Loucy (cell line): Measurements from ENCODE around the gene ZNF195.

Experiments used
- H2AFZ ChIP-seq: fragments of 200-600 bp; sonication (generic); 2 replicates; pipeline ENCODE4 v1.6.0; 2016; ENCODE audit warnings: antibody characterized with exemption, mild to moderate bottlenecking, low read length, moderate library complexity
- H3F3A ChIP-seq: fragments of 200-600 bp; 2 replicates; pipeline ENCODE4 v1.6.0; 2016; ENCODE audit warnings: antibody characterized with exemption, low read depth, mild to moderate bottlenecking
- H3K27me3 ChIP-seq: fragments of 200-600 bp; sonication (generic); 2 replicates; pipeline ENCODE4 v1.6.1; 2014; ENCODE audit warnings: low read length, mild to moderate bottlenecking; ENCODE audit not compliant: insufficient read depth, poor library complexity, severe bottlenecking
- H3K36me3 ChIP-seq: fragments of 200-600 bp; sonication (generic); 2 replicates; pipeline ENCODE4 v1.6.1; 2016; ENCODE audit warnings: low read length; ENCODE audit not compliant: insufficient read depth
- H3K4me1 ChIP-seq: fragments of 200-600 bp; sonication (generic); 2 replicates; pipeline ENCODE4 v1.5.1; 2014; ENCODE audit warnings: low read length, mild to moderate bottlenecking; ENCODE audit not compliant: insufficient read depth, poor library complexity, severe bottlenecking
- H3K4me2 ChIP-seq: fragments of 200-600 bp; sonication (generic); 2 replicates; pipeline ENCODE4 v1.6.0; 2014; ENCODE audit warnings: antibody characterized with exemption, low read length, low read depth, mild to moderate bottlenecking; ENCODE audit not compliant: poor library complexity, severe bottlenecking
- H3K4me3 ChIP-seq: fragments of 200-600 bp; sonication (generic); 2 replicates; pipeline ENCODE4 v1.5.1; 2014; ENCODE audit warnings: low read length, mild to moderate bottlenecking, mixed read lengths; ENCODE audit not compliant: poor library complexity, severe bottlenecking
- H3K79me2 ChIP-seq: fragments of 200-600 bp; sonication (generic); 2 replicates; pipeline ENCODE4 v1.6.1; 2014; ENCODE audit warnings: low read length; ENCODE audit not compliant: insufficient read depth
- H3K9ac ChIP-seq: fragments of 200-600 bp; sonication (generic); 2 replicates; pipeline ENCODE4 v1.6.0; 2014; ENCODE audit warnings: mild to moderate bottlenecking, low read depth, low read length, moderate library complexity; ENCODE audit not compliant: poor library complexity, severe bottlenecking
- H3K9me2 ChIP-seq: fragments of 200-600 bp; sonication (generic); replicated peaks from 2 replicates; pipeline ENCODE4 v1.6.1; 2016; ENCODE audit warnings: low read depth, low read length, mixed read lengths
- H3K9me3 ChIP-seq: fragments of 200-600 bp; sonication (generic); 2 replicates; pipeline ENCODE4 v1.6.1; 2014; ENCODE audit warnings: mild to moderate bottlenecking, antibody characterized with exemption, low read length, low read depth; ENCODE audit not compliant: insufficient read depth
- H4K20me1 ChIP-seq: fragments of 200-600 bp; sonication (generic); 2 replicates; pipeline ENCODE4 v1.6.0; 2014; ENCODE audit warnings: antibody characterized with exemption, low read length, mild to moderate bottlenecking; ENCODE audit not compliant: insufficient read depth, poor library complexity, severe bottlenecking
- CTCF ChIP-seq: fragments of 200-600 bp; sonication (generic); conservative IDR thresholded peaks from 2 replicates; pipeline ENCODE4 v1.5.1; 2014; ENCODE audit warnings: mild to moderate bottlenecking, antibody characterized with exemption, low read length
- EZH2phosphoT487 ChIP-seq: fragments of 200-600 bp; IDR thresholded peaks from 2 replicates; pipeline ENCODE4 v1.6.1; 2018; ENCODE audit warnings: antibody characterized with exemption, mild to moderate bottlenecking, moderate library complexity, borderline replicate concordance

Gene ZNF195

GRCh38 chr11:3347127-3347526, 31.8 kb downstream of the ZNF195 start:
- Histone ChIP-seq H3K9me3 (no peaks in the 10 kb centered on the region; the same call in 1 of the 2 replicates), H4K20me1 (no peaks in the 10 kb centered on the region), H3K9ac (no peak overlapping the region), H3K9me2 (no peaks in the 10 kb centered on the region), H3K4me1 (no peaks in the 10 kb centered on the region), H3K36me3 (no peaks in the 10 kb centered on the region), H3K79me2 (no peaks in the 10 kb centered on the region), H3K4me3 (no peak overlapping the region), H2AFZ (no peak overlapping the region), H3K4me2 (no peak overlapping the region), H3K27me3 (no peaks in the 10 kb centered on the region), H3F3A (no peaks in the 10 kb centered on the region)
- TF ChIP-seq CTCF, result no peak
- TF ChIP-seq EZH2phosphoT487, result no peak

- no peak overlapping the region for H3K4me2 ChIP-seq
- no peaks in the 10 kb centered on the region for H3K79me2 ChIP-seq
- H3K4me1 ChIP-seq, result no peaks in the 10 kb centered on the region
- H3K4me3 ChIP-seq, result no peak overlapping the region
- H3K9ac ChIP-seq, result no peak overlapping the region
- H3K9me3 ChIP-seq, result no peaks in the 10 kb centered on the region; the same call in 1 of the 2 replicates
- no peaks in the 10 kb centered on the region for H4K20me1 ChIP-seq
- H3K27me3 ChIP-seq, result no peaks in the 10 kb centered on the region
- H3F3A ChIP-seq, result no peaks in the 10 kb centered on the region
- H3K36me3 ChIP-seq, result no peaks in the 10 kb centered on the region
- H2AFZ ChIP-seq, result no peak overlapping the region
- no peaks in the 10 kb centered on the region for H3K9me2 ChIP-seq
- TF ChIP-seq EZH2phosphoT487, result no peak
- no peak for TF ChIP-seq CTCF
These were observed 32.4 kb downstream of the ZNF195 start for GRCh38 chr11:3346587-3346986.

GRCh38 chr11:3345736-3346135, 33.2 kb downstream of the ZNF195 start:
- Histone ChIP-seq H3K9me2 (no peaks in the 10 kb centered on the region), H3K4me3 (no peak overlapping the region), H3K79me2 (no peaks in the 10 kb centered on the region), H3K9me3 (no peaks in the 10 kb centered on the region; the same call in 1 of the 2 replicates), H3K36me3 (no peaks in the 10 kb centered on the region), H3K27me3 (no peaks in the 10 kb centered on the region), H4K20me1 (no peaks in the 10 kb centered on the region), H3K4me2 (no peak overlapping the region), H3K4me1 (no peaks in the 10 kb centered on the region), H2AFZ (no peak overlapping the region), H3F3A (no peaks in the 10 kb centered on the region), H3K9ac (no peak overlapping the region)
- TF ChIP-seq EZH2phosphoT487 (no peak), CTCF (no peak)
